Measurements from ENCODE around the gene EPHB3. TPM values are rescaled to one million over a fixed set of nuclear protein-coding genes. Genes with fewer than 3 reads are reported as not detected.

Gene EPHB3
- total RNA-seq, 2 experiments from 2014 or later = 0.19 to 0.22 TPM

DNA sequence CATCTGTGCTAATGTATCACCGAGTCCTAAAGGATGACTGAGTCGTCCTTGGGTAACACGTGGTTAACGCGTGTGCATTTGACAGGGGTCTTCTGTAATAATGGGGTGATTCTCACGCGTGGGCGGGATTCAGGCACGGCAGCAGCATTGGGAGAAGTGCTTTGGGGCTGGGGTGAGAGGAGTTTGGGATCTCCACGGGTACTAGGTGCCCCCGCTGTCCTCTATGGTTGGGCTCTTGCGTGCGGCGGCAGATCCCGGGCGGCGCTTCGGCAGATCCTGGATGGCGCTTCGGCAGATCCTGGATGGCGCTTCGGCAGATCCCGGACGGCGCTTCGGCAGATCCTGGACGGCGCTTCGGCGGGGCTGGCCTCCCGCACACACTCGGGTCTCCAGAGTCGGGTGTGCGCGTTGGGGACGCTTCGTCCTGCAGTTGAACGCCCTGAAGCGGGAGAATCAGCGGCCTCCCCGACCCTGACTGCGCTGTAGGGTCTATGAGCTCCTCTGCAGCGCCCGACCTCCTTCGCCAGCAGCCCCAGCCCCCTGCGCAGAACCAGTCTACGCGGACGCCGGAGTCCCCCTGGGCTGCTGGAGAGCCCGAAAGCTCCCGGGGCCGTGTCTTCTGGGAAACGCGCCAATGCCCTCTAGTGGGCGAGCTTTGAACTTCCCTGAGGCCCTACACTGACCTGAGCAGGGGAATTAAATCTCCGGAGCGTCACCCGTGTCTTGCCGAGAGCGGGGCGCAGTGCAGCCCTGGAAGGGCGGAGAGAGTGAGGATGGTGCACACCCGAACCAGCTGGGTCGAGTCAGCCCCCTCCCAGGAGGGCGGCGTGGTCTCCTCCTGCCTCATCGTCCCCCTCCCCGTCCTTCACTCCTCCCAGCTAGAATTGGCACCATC is 48.1 kb upstream of the EPHB3 start:
- TF ChIP-seq, protein P1, sequence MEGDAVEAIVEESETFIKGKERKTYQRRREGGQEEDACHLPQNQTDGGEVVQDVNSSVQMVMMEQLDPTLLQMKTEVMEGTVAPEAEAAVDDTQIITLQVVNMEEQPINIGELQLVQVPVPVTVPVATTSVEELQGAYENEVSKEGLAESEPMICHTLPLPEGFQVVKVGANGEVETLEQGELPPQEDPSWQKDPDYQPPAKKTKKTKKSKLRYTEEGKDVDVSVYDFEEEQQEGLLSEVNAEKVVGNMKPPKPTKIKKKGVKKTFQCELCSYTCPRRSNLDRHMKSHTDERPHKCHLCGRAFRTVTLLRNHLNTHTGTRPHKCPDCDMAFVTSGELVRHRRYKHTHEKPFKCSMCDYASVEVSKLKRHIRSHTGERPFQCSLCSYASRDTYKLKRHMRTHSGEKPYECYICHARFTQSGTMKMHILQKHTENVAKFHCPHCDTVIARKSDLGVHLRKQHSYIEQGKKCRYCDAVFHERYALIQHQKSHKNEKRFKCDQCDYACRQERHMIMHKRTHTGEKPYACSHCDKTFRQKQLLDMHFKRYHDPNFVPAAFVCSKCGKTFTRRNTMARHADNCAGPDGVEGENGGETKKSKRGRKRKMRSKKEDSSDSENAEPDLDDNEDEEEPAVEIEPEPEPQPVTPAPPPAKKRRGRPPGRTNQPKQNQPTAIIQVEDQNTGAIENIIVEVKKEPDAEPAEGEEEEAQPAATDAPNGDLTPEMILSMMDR (IDR thresholded peaks at IDR 0.05) = peak; percentile 77
- H3K9me3 Mint-ChIP-seq = no peaks in the 10 kb centered on the region
- ATAC-seq (ENCODE audit: poor library complexity) (peak; percentile 99), DNase-seq (peak; percentile 70 to 87 (median 77))
- H3K4me3 Mint-ChIP-seq = peak overlapping the region; percentile 23
- peaks cover 31 to 60% of the 10 kb centered on the region in 2 experiments for H3K27me3 ChIP-seq (ENCODE audit: control insufficient read depth in 1 of 2, insufficient read depth in 2 of 2, low read length in 2 of 2)
- POLR2A ChIA-PET = interaction anchor here (0.6 to 3.3 kb wide), 7 partner anchors 10 to 212 kb away, joined by 3 to 33 read pairs (median 3); no protein-coding TSS in a partner anchor
- H3K36me3 ChIP-seq (ENCODE audit: insufficient read depth, low read length) = no peaks in the 10 kb centered on the region
- H3K27ac ChIP-seq (ENCODE audit: low read depth in 1 of 2, low read length in 2 of 2) = no peak overlapping the region
- no peak overlapping the region for H3K27ac Mint-ChIP-seq
- peaks cover 0 to 5% of the 10 kb centered on the region in 2 experiments for H3K9me3 ChIP-seq (ENCODE audit: control insufficient read depth in 1 of 2, insufficient read depth in 1 of 2, low read length in 2 of 2)
- H3K4me1 Mint-ChIP-seq (ENCODE audit: low read depth) = peaks cover 5% of the 10 kb centered on the region
- peaks cover 79% of the 10 kb centered on the region for H3K27me3 Mint-ChIP-seq
- intact Hi-C loops (cut with DNase I, micrococcal nuclease) = loop anchor here in 1 of 2 experiments (1.0 to 10.0 kb wide), 6 partner anchors 29 to 369 kb away; no protein-coding TSS in a partner anchor
- CTCF ChIA-PET = interaction anchor here (0.5 to 2.6 kb wide), 20 partner anchors 9 to 1068 kb away, joined by 3 to 16 read pairs (median 4); partner anchors contain the start of genes CLCN2 and POLR2H
- peak overlapping the region; percentile 46 for H3K4me3 ChIP-seq (ENCODE audit: low read length)
- H3K36me3 Mint-ChIP-seq (ENCODE audit: low read depth) = no peaks in the 10 kb centered on the region
- peaks cover 14% of the 10 kb centered on the region for H3K4me1 ChIP-seq (ENCODE audit: insufficient read depth, low read length)

GRCh38 chr3:184514171-184514490 is 47.5 kb upstream of the EPHB3 start:
- TF ChIP-seq, protein P1 (IDR thresholded peaks at IDR 0.05) = no peak
- peak in 1 of 14 experiments; percentile 7 for DNase-seq
- Histone ChIP-seq H3K27ac (ENCODE audit: low read depth in 1 of 2, low read length in 2 of 2) (no peak overlapping the region), H3K9me3 (ENCODE audit: control insufficient read depth in 1 of 2, insufficient read depth in 1 of 2, low read length in 2 of 2) (peaks cover 0 to 5% of the 10 kb centered on the region in 2 experiments), H3K36me3 (ENCODE audit: insufficient read depth, low read length) (no peaks in the 10 kb centered on the region), H3K4me3 (ENCODE audit: low read length) (peak overlapping the region; percentile 46), H3K27me3 (ENCODE audit: control insufficient read depth in 1 of 2, insufficient read depth in 2 of 2, low read length in 2 of 2) (peaks cover 28 to 60% of the 10 kb centered on the region in 2 experiments), H3K4me1 (ENCODE audit: insufficient read depth, low read length) (peaks cover 14% of the 10 kb centered on the region)
- H3K27ac Mint-ChIP-seq = no peak overlapping the region
- ChIA-PET POLR2A (interaction anchor here (0.6 to 3.3 kb wide), 7 partner anchors 9 to 213 kb away, joined by 3 to 33 read pairs (median 3); no protein-coding TSS in a partner anchor), CTCF (interaction anchor here (0.7 to 2.6 kb wide), 18 partner anchors 10 to 618 kb away, joined by 3 to 16 read pairs (median 4); partner anchors contain the start of genes CLCN2 and POLR2H)
- peak overlapping the region; percentile 23 for H3K4me3 Mint-ChIP-seq
- intact Hi-C loops (cut with DNase I, micrococcal nuclease) = loop anchor here in 1 of 2 experiments (5.0 to 10.0 kb wide), 3 partner anchors 47 to 369 kb away; no protein-coding TSS in a partner anchor
- peaks cover 5% of the 10 kb centered on the region for H3K4me1 Mint-ChIP-seq (ENCODE audit: low read depth)
- no peaks in the 10 kb centered on the region for H3K36me3 Mint-ChIP-seq (ENCODE audit: low read depth)
- no peak for ATAC-seq (ENCODE audit: poor library complexity)
- peaks cover 86% of the 10 kb centered on the region for H3K27me3 Mint-ChIP-seq
- H3K9me3 Mint-ChIP-seq = no peaks in the 10 kb centered on the region

GRCh38 chr3:184523825-184524615 is 37.6 kb upstream of the EPHB3 start:
- Histone ChIP-seq H3K9me3 (ENCODE audit: control insufficient read depth in 1 of 2, insufficient read depth in 1 of 2, low read length in 2 of 2) (peaks cover 0 to 4% of the 10 kb centered on the region in 2 experiments), H3K4me1 (ENCODE audit: insufficient read depth, low read length) (peaks cover 12% of the 10 kb centered on the region), H3K36me3 (ENCODE audit: insufficient read depth, low read length) (no peaks in the 10 kb centered on the region), H3K27me3 (ENCODE audit: control insufficient read depth in 1 of 2, insufficient read depth in 2 of 2, low read length in 2 of 2) (peaks cover 8 to 16% of the 10 kb centered on the region in 2 experiments), H3K4me3 (ENCODE audit: low read length) (no peak overlapping the region), H3K27ac (ENCODE audit: low read depth in 1 of 2, low read length in 2 of 2) (no peak overlapping the region)
- H3K9me3 Mint-ChIP-seq = no peaks in the 10 kb centered on the region
- ChIA-PET POLR2A (interaction anchor here (1.0 kb wide), 1 partner anchor 10 kb away, joined by 3 read pairs; no protein-coding TSS in a partner anchor), CTCF (interaction anchor here (1.2 kb wide), 1 partner anchor 11 kb away, joined by 6 read pairs; no protein-coding TSS in a partner anchor)
- TF ChIP-seq, protein P1 (IDR thresholded peaks at IDR 0.05) = no peak
- DNase-seq (peak in 3 of 14 experiments; percentile 18 to 57 (median 47)), ATAC-seq (ENCODE audit: poor library complexity) (peak; percentile 35)
- intact Hi-C loops (cut with DNase I, micrococcal nuclease) = no loop called here
- H3K4me3 Mint-ChIP-seq = peak overlapping the region; percentile 55
- no peak overlapping the region for H3K27ac Mint-ChIP-seq
- no peaks in the 10 kb centered on the region for H3K36me3 Mint-ChIP-seq (ENCODE audit: low read depth)
- H3K4me1 Mint-ChIP-seq (ENCODE audit: low read depth) = peaks cover 19% of the 10 kb centered on the region
- H3K27me3 Mint-ChIP-seq = peaks cover 47% of the 10 kb centered on the region
